OCI-LY3 (cell line): ENCODE data around the gene ZNF385D.

Experiments
- H2AFZ ChIP-seq: fragments of 200-600, 300-600 bp; shearing (Covaris generic); 2 replicates; pipeline ENCODE4 v1.6.0; 2014; ENCODE audit warnings: antibody characterized with exemption, low read depth, low read length
- H3K27ac ChIP-seq: fragments of 200-600, 300-600 bp; sonication (generic); 2 replicates; pipeline ENCODE4 v1.5.1; 2014; ENCODE audit warnings: mild to moderate bottlenecking, low read length, moderate library complexity, mixed read lengths
- H3K27me3 ChIP-seq: fragments of 200-600, 300-600 bp; sonication (generic); 2 replicates; pipeline ENCODE4 v1.6.1; 2014; ENCODE audit warnings: low read depth, low read length, mixed read lengths
- H3K36me3 ChIP-seq: fragments of 200-600, 300-600 bp; sonication (generic); replicated peaks from 2 replicates; pipeline ENCODE3; 2014; ENCODE audit warnings: low read depth, low read length, mixed read lengths
- H3K4me1 ChIP-seq: fragments of 300-600, 200-600 bp; sonication (generic); 2 replicates; pipeline ENCODE4 v1.6.1; 2014; ENCODE audit warnings: low read length, mixed read lengths
- H3K4me2 ChIP-seq: fragments of 200-600, 300-600 bp; sonication (generic); 2 replicates; pipeline ENCODE4 v1.6.1; 2014; ENCODE audit warnings: low read length, mixed read lengths
- H3K4me3 ChIP-seq: fragments of 300-600, 200-600 bp; sonication (generic); 2 replicates; pipeline ENCODE4 v1.5.1; 2014; ENCODE audit warnings: antibody characterized with exemption, mild to moderate bottlenecking, low read length, moderate library complexity
- H3K79me2 ChIP-seq: fragments of 300-600, 200-600 bp; shearing (Covaris generic); 2 replicates; pipeline ENCODE4 v1.6.1; 2014; ENCODE audit warnings: mild to moderate bottlenecking, low read length, mixed read lengths
- H3K9ac ChIP-seq: fragments of 300-600, 200-600 bp; shearing (Covaris generic); 2 replicates; pipeline ENCODE4 v1.6.0; 2014; ENCODE audit warnings: mild to moderate bottlenecking, low read length, moderate library complexity
- H3K9me3 ChIP-seq: fragments of 200-600, 300-600 bp; shearing (Covaris generic); 2 replicates; pipeline ENCODE4 v1.6.1; 2014; ENCODE audit warnings: low read length, mixed read lengths; ENCODE audit not compliant: insufficient read depth
- H4K20me1 ChIP-seq: fragments of 200-600, 300-600 bp; sonication (generic); 2 replicates; pipeline ENCODE4 v1.6.1; 2016; ENCODE audit warnings: low read length, mixed read lengths; ENCODE audit not compliant: insufficient read depth
- EZH2phosphoT487 ChIP-seq: fragments of 200-600 bp; shearing (Covaris generic); IDR thresholded peaks from 2 replicates; pipeline ENCODE4 v1.6.1; 2018; ENCODE audit warnings: antibody characterized with exemption, mixed run types, low read depth
- TF ChIP-seq, protein P1 (sequence below): fragments of 200-600, 300-600 bp; sonication (generic); IDR thresholded peaks from 2 replicates; pipeline ENCODE4 v1.5.1; 2014; ENCODE audit warnings: antibody characterized with exemption, low read length, low read depth

Gene ZNF385D

DNA sequence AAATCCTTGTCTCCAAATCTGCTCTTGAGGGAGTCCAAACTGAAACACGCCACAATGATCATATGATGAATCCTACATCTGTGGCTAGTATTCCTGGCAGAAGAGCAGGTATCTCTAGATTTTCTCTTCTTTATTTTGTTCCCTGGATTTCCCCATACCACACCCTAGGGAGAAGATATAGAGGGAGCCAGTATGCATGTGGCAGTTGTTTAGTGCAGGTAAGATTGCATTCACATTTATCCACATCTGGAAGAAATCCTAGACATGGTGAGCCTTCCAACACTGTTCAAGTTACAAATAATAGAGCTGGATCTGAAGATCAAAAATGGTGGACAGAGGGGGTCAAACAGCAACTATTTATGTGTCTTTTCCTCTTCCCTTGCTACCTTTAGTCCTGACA lies 316.7 kb downstream of the ZNF385D start:
- no peak overlapping the region for H2AFZ ChIP-seq

GRCh38 chr3:21433751-21434150 lies 317.3 kb downstream of the ZNF385D start:
- Histone ChIP-seq H3K27me3 (no peaks in the 10 kb centered on the region), H3K9me3 (no peaks in the 10 kb centered on the region), H3K9ac (no peak overlapping the region)

More for the DNA sequence above, 316.7 kb downstream of the ZNF385D start:
- Histone ChIP-seq H4K20me1 (no peaks in the 10 kb centered on the region), H3K79me2 (no peaks in the 10 kb centered on the region), H3K27me3 (no peaks in the 10 kb centered on the region), H3K36me3 (no peaks in the 10 kb centered on the region), H3K4me3 (no peak overlapping the region), H3K4me2 (no peak overlapping the region), H3K9me3 (no peaks in the 10 kb centered on the region), H3K9ac (no peak overlapping the region), H3K4me1 (no peaks in the 10 kb centered on the region), H3K27ac (no peak overlapping the region)
- TF ChIP-seq, protein P1, sequence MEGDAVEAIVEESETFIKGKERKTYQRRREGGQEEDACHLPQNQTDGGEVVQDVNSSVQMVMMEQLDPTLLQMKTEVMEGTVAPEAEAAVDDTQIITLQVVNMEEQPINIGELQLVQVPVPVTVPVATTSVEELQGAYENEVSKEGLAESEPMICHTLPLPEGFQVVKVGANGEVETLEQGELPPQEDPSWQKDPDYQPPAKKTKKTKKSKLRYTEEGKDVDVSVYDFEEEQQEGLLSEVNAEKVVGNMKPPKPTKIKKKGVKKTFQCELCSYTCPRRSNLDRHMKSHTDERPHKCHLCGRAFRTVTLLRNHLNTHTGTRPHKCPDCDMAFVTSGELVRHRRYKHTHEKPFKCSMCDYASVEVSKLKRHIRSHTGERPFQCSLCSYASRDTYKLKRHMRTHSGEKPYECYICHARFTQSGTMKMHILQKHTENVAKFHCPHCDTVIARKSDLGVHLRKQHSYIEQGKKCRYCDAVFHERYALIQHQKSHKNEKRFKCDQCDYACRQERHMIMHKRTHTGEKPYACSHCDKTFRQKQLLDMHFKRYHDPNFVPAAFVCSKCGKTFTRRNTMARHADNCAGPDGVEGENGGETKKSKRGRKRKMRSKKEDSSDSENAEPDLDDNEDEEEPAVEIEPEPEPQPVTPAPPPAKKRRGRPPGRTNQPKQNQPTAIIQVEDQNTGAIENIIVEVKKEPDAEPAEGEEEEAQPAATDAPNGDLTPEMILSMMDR = no peak
- no peak for TF ChIP-seq EZH2phosphoT487

GRCh38 chr3:21426920-21427319 lies 324.1 kb downstream of the ZNF385D start:
- no peak for TF ChIP-seq EZH2phosphoT487
- TF ChIP-seq, protein P1 = no peak
- Histone ChIP-seq H2AFZ (no peak overlapping the region), H3K4me2 (no peak overlapping the region), H3K4me1 (no peaks in the 10 kb centered on the region), H3K27me3 (no peaks in the 10 kb centered on the region), H3K79me2 (no peaks in the 10 kb centered on the region), H4K20me1 (no peaks in the 10 kb centered on the region), H3K36me3 (no peaks in the 10 kb centered on the region), H3K4me3 (no peak overlapping the region), H3K27ac (no peak overlapping the region), H3K9ac (no peak overlapping the region), H3K9me3 (no peaks in the 10 kb centered on the region)

More at GRCh38 chr3:21433751-21434150, 317.3 kb downstream of the ZNF385D start:
- TF ChIP-seq, protein P1 = no peak
- TF ChIP-seq EZH2phosphoT487 = no peak
- Histone ChIP-seq H2AFZ (no peak overlapping the region), H3K27ac (no peak overlapping the region), H3K4me1 (no peaks in the 10 kb centered on the region), H4K20me1 (no peaks in the 10 kb centered on the region), H3K4me2 (no peak overlapping the region), H3K79me2 (no peaks in the 10 kb centered on the region), H3K4me3 (no peak overlapping the region), H3K36me3 (no peaks in the 10 kb centered on the region)

GRCh38 chr3:21425715-21426114 lies 325.3 kb downstream of the ZNF385D start:
- no peaks in the 10 kb centered on the region for H3K9me3 ChIP-seq
- H3K4me3 ChIP-seq = no peak overlapping the region
- no peak overlapping the region for H3K27ac ChIP-seq
- H2AFZ ChIP-seq = no peak overlapping the region
- H3K9ac ChIP-seq = no peak overlapping the region
- H3K27me3 ChIP-seq = no peaks in the 10 kb centered on the region
- TF ChIP-seq, protein P1 = no peak
- no peak for TF ChIP-seq EZH2phosphoT487
- H4K20me1 ChIP-seq = no peaks in the 10 kb centered on the region
- no peak overlapping the region for H3K4me2 ChIP-seq
- H3K36me3 ChIP-seq = no peaks in the 10 kb centered on the region
- H3K79me2 ChIP-seq = no peaks in the 10 kb centered on the region
- no peaks in the 10 kb centered on the region for H3K4me1 ChIP-seq
